NCI-H2081 (cell line): ENCODE data around the gene RRAGD.

Experiments used
- DNase-seq, 2 experiments: peaks; one replicate each; lab custom pipeline; 2025; lab: John Stamatoyannopoulos, UW

The RRAGD gene

GRCh38 chr6:89412071-89413005, at the start of gene RRAGD:
TSS of gene RRAGD (minus strand) at chr6:89412273. CDS start at chr6:89411993, 280 bp downstream.
- DNase-seq: peak; percentile 77 to 86

GRCh38 chr6:89460713-89461112, 48.6 kb upstream of the RRAGD start:
- DNase-seq: no peak

- no peak for DNase-seq
Observed at GRCh38 chr6:89459501-89459900, 47.4 kb upstream of the RRAGD start.

- DNase-seq: no peak
Observed at GRCh38 chr6:89458704-89459103, 46.6 kb upstream of the RRAGD start.

- no peak for DNase-seq
Observed at GRCh38 chr6:89454300-89454699, 42.2 kb upstream of the RRAGD start.

GRCh38 chr6:89452281-89452680, 40.2 kb upstream of the RRAGD start:
- peak in 1 of 2 experiments; percentile 21 for DNase-seq

GRCh38 chr6:89449193-89449592, 37.1 kb upstream of the RRAGD start:
- no peak for DNase-seq

GRCh38 chr6:89443658-89444057, 31.6 kb upstream of the RRAGD start:
- DNase-seq: no peak

- DNase-seq: no peak
Observed at GRCh38 chr6:89440200-89440599, 28.1 kb upstream of the RRAGD start.

GRCh38 chr6:89439014-89439413, 26.9 kb upstream of the RRAGD start:
- DNase-seq: no peak

GRCh38 chr6:89438248-89438647, 26.2 kb upstream of the RRAGD start:
- no peak for DNase-seq

- DNase-seq: peak in 1 of 2 experiments; percentile 55
Observed at GRCh38 chr6:89436226-89436625, 24.2 kb upstream of the RRAGD start.

- DNase-seq: no peak
Observed at GRCh38 chr6:89434954-89435353, 22.9 kb upstream of the RRAGD start.

- DNase-seq: no peak
Observed at GRCh38 chr6:89434150-89434499, 22.1 kb upstream of the RRAGD start.

GRCh38 chr6:89433252-89434149, 21.4 kb upstream of the RRAGD start:
- peak in 1 of 2 experiments; percentile 44 for DNase-seq

- DNase-seq: peak; percentile 65 to 73
Observed at GRCh38 chr6:89432875-89433251, 20.8 kb upstream of the RRAGD start, which contains the start of gene ANKRD6. TSS of gene ANKRD6 (plus strand) at chr6:89433152. CDS start at chr6:89566977, 133,825 bp downstream.

- peak in 1 of 2 experiments; percentile 51 for DNase-seq
Observed at GRCh38 chr6:89430201-89430962, 18.3 kb upstream of the RRAGD start.

GRCh38 chr6:89416796-89417195, 4.7 kb upstream of the RRAGD start:
- DNase-seq: no peak

GRCh38 chr6:89415185-89415584, 3.1 kb upstream of the RRAGD start:
- DNase-seq: no peak

GRCh38 chr6:89414215-89414614, 2.1 kb upstream of the RRAGD start:
- no peak for DNase-seq

GRCh38 chr6:89413006-89413400, 930 bp upstream of the RRAGD start:
- no peak for DNase-seq
